Mammary epithelial cell (primary cell): ENCODE measurements around the gene KRTDAP.

Experiments used
- EZH2 ChIP-seq: IDR thresholded peaks from 2 replicates; pipeline ENCODE4 v1.6.1; 2012; ENCODE audit warnings: low read length, inconsistent platforms, borderline replicate concordance
- TF ChIP-seq, protein P1 (sequence below), 2 donors: IDR thresholded peaks in 1 of 2; conservative IDR thresholded peaks in 1 of 2; 2 replicates each; pipeline ENCODE4 v1.5.1; 2011 to 2012; ENCODE audit warnings: inconsistent platforms in 2 of 2, low read length in 2 of 2, mild to moderate bottlenecking in 2 of 2, control low read depth in 1 of 2, low read depth in 1 of 2; ENCODE audit not compliant: insufficient read depth in 1 of 2; ENCODE audit errors: extremely low read depth in 1 of 2

DNA sequence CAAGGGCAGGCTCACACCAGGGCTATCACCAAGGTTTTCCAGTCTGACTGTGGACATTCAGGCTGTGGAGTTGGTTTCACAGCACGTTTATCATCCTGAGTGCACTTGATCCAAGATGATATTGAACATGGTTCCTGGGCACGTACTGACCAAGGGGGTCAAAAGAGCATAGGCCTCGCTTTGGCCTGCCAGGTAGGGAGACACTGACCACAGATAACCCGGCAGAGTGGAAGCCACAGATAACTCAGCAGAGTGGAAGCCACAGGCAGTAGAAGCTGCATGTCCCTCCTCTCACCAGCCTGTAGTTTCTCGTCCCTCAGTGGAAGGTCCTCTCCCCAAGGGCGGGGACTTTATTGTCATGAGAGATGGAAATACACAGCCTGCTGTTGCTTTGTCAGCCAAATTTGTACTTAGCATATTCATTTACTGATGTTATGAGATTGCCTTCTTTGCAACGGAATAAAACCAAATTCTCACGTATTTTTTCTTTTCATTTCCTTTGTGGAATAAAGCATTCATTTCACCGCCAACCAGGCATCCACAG, 8.8 kb upstream of the KRTDAP start:
- TF ChIP-seq, protein P1, sequence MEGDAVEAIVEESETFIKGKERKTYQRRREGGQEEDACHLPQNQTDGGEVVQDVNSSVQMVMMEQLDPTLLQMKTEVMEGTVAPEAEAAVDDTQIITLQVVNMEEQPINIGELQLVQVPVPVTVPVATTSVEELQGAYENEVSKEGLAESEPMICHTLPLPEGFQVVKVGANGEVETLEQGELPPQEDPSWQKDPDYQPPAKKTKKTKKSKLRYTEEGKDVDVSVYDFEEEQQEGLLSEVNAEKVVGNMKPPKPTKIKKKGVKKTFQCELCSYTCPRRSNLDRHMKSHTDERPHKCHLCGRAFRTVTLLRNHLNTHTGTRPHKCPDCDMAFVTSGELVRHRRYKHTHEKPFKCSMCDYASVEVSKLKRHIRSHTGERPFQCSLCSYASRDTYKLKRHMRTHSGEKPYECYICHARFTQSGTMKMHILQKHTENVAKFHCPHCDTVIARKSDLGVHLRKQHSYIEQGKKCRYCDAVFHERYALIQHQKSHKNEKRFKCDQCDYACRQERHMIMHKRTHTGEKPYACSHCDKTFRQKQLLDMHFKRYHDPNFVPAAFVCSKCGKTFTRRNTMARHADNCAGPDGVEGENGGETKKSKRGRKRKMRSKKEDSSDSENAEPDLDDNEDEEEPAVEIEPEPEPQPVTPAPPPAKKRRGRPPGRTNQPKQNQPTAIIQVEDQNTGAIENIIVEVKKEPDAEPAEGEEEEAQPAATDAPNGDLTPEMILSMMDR (conservative IDR thresholded peaks at IDR 0.05 in 1 of 2, IDR thresholded peaks at IDR 0.05 in 1 of 2; ENCODE audit: extremely low read depth in 1 of 2, insufficient read depth in 1 of 2, low read depth in 1 of 2, low read length in 2 of 2) = no peak
- TF ChIP-seq EZH2 = no peak
